KMS-11 (cell line): ENCODE data around the gene CHCHD6.

Experiments used
- H2AFZ ChIP-seq: fragments of 200-600 bp; sonication (generic); 2 replicates; pipeline ENCODE4 v1.6.1; 2016; ENCODE audit warnings: antibody characterized with exemption, mixed run types, low read depth
- H3K27ac ChIP-seq: fragments of 200-600 bp; sonication (generic); 2 replicates; pipeline ENCODE4 v1.6.1; 2016; ENCODE audit warnings: mild to moderate bottlenecking, mixed run types
- H3K27me3 ChIP-seq: fragments of 200-600 bp; sonication (generic); 2 replicates; pipeline ENCODE4 v1.6.1; 2017; ENCODE audit warnings: mild to moderate bottlenecking, low read depth, mixed run types, moderate library complexity; ENCODE audit not compliant: insufficient read depth
- H3K36me3 ChIP-seq: fragments of 200-600 bp; sonication (generic); 2 replicates; pipeline ENCODE4 v1.6.1; 2017; ENCODE audit warnings: mild to moderate bottlenecking, mixed run types; ENCODE audit not compliant: insufficient read depth
- H3K4me1 ChIP-seq: fragments of 200-600 bp; sonication (generic); 2 replicates; pipeline ENCODE4 v1.6.1; 2016; ENCODE audit warnings: mild to moderate bottlenecking, low read depth, mixed run types; ENCODE audit not compliant: poor library complexity, severe bottlenecking
- H3K4me2 ChIP-seq: fragments of 200-600 bp; sonication (generic); 2 replicates; pipeline ENCODE4 v1.7.0; 2016; ENCODE audit warnings: mild to moderate bottlenecking, mixed run types
- H3K4me3 ChIP-seq: fragments of 200-600 bp; sonication (generic); IDR thresholded peaks from 2 replicates; pipeline ENCODE4 v1.6.1; 2017; ENCODE audit warnings: low read depth, low read length, mixed read lengths; ENCODE audit not compliant: insufficient read depth
- H3K79me2 ChIP-seq: fragments of 200-600 bp; sonication (generic); 2 replicates; pipeline ENCODE4 v1.6.1; 2016; ENCODE audit warnings: low read depth, mixed run types; ENCODE audit not compliant: insufficient read depth
- H3K9ac ChIP-seq: fragments of 200-600 bp; sonication (generic); 2 replicates; pipeline ENCODE4 v1.6.1; 2016; ENCODE audit warnings: mild to moderate bottlenecking, mixed run types
- H4K20me1 ChIP-seq: fragments of 200-600 bp; sonication (generic); 2 replicates; pipeline ENCODE4 v1.6.1; 2016; ENCODE audit warnings: mild to moderate bottlenecking, mixed run types; ENCODE audit not compliant: insufficient read depth
- TF ChIP-seq, protein P1 (sequence below): fragments of 200-600 bp; sonication (generic); conservative IDR thresholded peaks from 2 replicates; pipeline ENCODE4 v1.6.1; 2017; ENCODE audit warnings: low read depth, mild to moderate bottlenecking, antibody characterized with exemption, low read length, moderate library complexity, mixed read lengths

The CHCHD6 gene

DNA sequence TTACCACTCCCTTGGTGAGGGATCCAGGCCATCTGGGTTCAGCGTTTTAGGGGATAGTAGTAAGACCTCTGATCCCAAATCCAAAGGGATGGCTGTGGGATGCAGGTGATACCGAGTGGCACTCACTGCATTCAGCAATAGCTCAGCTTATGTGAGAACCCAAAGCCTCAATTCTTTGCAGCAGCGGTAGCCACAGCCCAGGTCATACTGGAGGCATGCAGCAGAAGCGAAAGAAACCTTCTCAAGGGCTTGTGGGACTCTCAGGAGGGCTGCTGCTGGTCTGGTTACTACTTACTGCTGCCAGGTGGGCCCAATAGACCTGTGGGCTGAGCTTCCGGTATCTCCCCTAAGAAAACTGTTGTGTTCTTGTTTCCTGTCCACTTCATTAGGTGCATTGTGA, 38.0 kb downstream of the CHCHD6 start:
- no peak overlapping the region for H3K4me2 ChIP-seq
- H3K79me2 ChIP-seq = no peaks in the 10 kb centered on the region
- no peaks in the 10 kb centered on the region for H3K36me3 ChIP-seq
- no peaks in the 10 kb centered on the region for H4K20me1 ChIP-seq
- no peaks in the 10 kb centered on the region for H3K27me3 ChIP-seq
- no peak overlapping the region for H2AFZ ChIP-seq
- H3K4me3 ChIP-seq = no peak overlapping the region
- TF ChIP-seq, protein P1, sequence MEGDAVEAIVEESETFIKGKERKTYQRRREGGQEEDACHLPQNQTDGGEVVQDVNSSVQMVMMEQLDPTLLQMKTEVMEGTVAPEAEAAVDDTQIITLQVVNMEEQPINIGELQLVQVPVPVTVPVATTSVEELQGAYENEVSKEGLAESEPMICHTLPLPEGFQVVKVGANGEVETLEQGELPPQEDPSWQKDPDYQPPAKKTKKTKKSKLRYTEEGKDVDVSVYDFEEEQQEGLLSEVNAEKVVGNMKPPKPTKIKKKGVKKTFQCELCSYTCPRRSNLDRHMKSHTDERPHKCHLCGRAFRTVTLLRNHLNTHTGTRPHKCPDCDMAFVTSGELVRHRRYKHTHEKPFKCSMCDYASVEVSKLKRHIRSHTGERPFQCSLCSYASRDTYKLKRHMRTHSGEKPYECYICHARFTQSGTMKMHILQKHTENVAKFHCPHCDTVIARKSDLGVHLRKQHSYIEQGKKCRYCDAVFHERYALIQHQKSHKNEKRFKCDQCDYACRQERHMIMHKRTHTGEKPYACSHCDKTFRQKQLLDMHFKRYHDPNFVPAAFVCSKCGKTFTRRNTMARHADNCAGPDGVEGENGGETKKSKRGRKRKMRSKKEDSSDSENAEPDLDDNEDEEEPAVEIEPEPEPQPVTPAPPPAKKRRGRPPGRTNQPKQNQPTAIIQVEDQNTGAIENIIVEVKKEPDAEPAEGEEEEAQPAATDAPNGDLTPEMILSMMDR = no peak
- no peaks in the 10 kb centered on the region for H3K4me1 ChIP-seq
- no peak overlapping the region for H3K9ac ChIP-seq
- H3K27ac ChIP-seq = no peak overlapping the region

DNA sequence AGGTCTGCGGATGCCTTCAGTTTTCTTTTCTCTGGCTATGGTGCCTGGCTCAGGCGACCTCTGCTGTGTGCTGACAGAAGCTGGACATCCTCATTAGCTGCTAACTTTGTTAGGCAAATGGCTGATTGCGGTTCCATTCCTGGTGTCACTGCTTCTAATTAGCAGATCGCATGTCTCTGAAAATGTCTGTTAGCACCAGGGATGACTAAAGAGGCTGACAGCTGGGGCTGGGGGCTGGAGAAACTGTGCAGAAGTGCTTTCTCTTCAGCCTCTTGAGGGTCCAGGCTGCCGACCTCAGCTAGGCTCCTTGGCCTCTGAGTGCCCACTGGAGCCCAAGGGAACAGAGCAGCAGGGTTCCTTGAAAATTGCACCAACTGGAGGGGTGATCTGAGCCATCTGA, 39.3 kb downstream of the CHCHD6 start:
- no peaks in the 10 kb centered on the region for H4K20me1 ChIP-seq
- no peaks in the 10 kb centered on the region for H3K36me3 ChIP-seq
- H3K79me2 ChIP-seq = no peaks in the 10 kb centered on the region
- H3K4me3 ChIP-seq = no peak overlapping the region
- H3K27me3 ChIP-seq = no peaks in the 10 kb centered on the region
- no peak overlapping the region for H3K4me2 ChIP-seq
- no peaks in the 10 kb centered on the region for H3K4me1 ChIP-seq
- no peak overlapping the region for H3K27ac ChIP-seq
- H2AFZ ChIP-seq = no peak overlapping the region
- H3K9ac ChIP-seq = no peak overlapping the region
- TF ChIP-seq, protein P1 = no peak

DNA sequence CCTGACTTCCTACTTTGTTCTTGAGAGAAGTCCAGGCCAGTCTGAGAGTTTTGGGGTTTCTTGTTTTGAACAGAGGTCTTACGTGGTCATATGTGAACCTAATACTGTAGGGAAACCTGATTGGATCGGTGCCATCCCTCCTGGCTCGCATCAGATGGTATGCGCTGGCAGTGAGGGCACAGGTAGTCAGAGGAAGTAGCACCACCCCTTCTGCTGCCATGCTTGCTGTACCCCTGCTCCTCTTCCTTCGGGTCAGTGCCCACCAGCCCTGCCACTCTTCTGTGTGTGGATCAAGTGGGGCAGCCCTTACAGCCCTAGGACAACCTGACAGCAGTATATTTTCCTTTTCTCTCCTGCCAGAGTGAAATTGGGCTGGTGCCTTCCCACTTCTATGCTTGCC, 39.7 kb downstream of the CHCHD6 start:
- Histone ChIP-seq H4K20me1 (no peaks in the 10 kb centered on the region), H3K27me3 (no peaks in the 10 kb centered on the region), H3K4me2 (no peak overlapping the region), H3K9ac (no peak overlapping the region), H2AFZ (no peak overlapping the region), H3K79me2 (no peaks in the 10 kb centered on the region), H3K4me3 (no peak overlapping the region), H3K4me1 (no peaks in the 10 kb centered on the region), H3K27ac (no peak overlapping the region), H3K36me3 (no peaks in the 10 kb centered on the region)
- TF ChIP-seq, protein P1 = no peak

DNA sequence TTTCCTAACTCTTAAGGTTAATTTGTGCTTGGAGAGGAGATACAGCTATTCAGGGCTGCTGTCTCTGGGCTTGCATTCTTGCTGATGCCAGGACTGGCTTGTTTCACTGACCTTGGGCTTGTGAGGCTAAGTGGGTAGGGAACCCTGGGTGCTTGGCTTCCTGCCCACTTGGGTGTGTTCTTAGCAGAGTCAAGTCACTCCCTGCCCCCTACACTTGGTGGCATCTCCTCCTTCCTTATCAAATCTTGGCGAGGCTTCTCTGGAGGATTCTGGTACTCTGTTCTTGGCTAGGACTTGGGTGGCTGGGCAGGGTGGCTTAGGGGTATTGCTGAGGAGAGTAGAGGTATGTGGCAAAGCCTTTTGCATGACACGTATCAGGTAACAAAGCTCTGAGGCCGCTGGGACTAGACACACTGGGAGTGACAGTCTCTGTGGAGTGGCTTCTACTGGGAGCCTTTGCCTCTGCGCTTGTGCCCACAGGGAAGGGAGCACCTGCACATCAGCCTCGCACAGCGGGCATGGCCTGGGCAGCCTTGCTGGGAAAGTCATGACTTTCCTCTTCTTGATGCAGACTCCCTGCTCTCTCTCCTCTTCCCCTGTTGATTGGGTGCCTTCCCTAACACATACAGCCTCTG, 41.8 kb downstream of the CHCHD6 start:
- Histone ChIP-seq H3K9ac (no peak overlapping the region), H3K4me1 (no peaks in the 10 kb centered on the region), H3K4me3 (no peak overlapping the region), H3K27me3 (no peaks in the 10 kb centered on the region), H3K79me2 (no peaks in the 10 kb centered on the region), H2AFZ (no peak overlapping the region), H3K4me2 (no peak overlapping the region), H3K36me3 (no peaks in the 10 kb centered on the region), H4K20me1 (no peaks in the 10 kb centered on the region), H3K27ac (no peak overlapping the region)
- TF ChIP-seq, protein P1 = no peak
